Measurements from ENCODE around the gene JARID2. TPM values are rescaled to one million over a fixed set of nuclear protein-coding genes. Genes with fewer than 3 reads are reported as not detected.

JARID2 gene
- total RNA-seq, 1 donor from 2014 or later, result 65.6 TPM

DNA sequence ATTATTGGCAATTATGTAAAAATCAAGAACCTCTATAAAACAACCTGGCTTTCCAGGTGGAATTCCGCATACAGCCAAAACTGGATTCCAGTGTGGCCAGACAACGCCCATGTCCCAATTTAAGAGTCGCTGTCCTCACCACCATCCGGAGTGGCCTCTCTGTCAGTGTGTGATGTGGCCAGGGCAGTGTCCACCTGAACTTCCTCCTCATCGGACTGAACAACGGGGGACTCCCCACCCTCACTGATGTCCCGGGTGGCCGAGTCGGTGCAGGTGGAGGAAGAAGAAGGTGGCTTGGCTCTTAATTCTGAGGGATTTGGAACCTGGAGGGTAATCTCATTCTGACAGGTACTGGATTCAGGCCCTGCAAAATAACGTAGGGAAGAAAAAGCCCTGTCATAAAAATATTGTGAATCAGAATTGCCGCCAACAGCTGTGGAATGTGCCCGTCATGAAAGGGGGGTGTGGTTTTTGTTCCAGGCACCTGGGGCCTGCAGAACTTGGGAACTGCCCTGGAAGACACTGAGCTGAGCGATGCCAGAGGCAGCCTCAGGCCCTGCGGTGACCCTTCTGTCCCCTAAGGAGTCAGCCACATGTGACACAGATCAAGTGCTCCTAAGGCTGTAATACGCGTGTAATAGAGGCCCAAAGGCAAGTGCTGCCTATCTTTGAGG lies 277.1 kb downstream of the JARID2 start:
- Mint-ChIP-seq H3K27me3 (no peaks in the 10 kb centered on the region), H3K9me3 (ENCODE audit: low read depth) (peaks cover 26% of the 10 kb centered on the region), H3K27ac (no peak overlapping the region), H3K4me1 (ENCODE audit: low read depth) (no peaks in the 10 kb centered on the region), H3K4me3 (ENCODE audit: low read depth) (no peak overlapping the region), H3K36me3 (ENCODE audit: insufficient read depth) (peaks cover 70% of the 10 kb centered on the region)
- DNase-seq (ENCODE audit: low spot score, unreplicated experiment), result no peak
- TF ChIP-seq, protein P1, sequence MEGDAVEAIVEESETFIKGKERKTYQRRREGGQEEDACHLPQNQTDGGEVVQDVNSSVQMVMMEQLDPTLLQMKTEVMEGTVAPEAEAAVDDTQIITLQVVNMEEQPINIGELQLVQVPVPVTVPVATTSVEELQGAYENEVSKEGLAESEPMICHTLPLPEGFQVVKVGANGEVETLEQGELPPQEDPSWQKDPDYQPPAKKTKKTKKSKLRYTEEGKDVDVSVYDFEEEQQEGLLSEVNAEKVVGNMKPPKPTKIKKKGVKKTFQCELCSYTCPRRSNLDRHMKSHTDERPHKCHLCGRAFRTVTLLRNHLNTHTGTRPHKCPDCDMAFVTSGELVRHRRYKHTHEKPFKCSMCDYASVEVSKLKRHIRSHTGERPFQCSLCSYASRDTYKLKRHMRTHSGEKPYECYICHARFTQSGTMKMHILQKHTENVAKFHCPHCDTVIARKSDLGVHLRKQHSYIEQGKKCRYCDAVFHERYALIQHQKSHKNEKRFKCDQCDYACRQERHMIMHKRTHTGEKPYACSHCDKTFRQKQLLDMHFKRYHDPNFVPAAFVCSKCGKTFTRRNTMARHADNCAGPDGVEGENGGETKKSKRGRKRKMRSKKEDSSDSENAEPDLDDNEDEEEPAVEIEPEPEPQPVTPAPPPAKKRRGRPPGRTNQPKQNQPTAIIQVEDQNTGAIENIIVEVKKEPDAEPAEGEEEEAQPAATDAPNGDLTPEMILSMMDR (IDR thresholded peaks at IDR 0.05; ENCODE audit: unreplicated experiment), result no peak

DNA sequence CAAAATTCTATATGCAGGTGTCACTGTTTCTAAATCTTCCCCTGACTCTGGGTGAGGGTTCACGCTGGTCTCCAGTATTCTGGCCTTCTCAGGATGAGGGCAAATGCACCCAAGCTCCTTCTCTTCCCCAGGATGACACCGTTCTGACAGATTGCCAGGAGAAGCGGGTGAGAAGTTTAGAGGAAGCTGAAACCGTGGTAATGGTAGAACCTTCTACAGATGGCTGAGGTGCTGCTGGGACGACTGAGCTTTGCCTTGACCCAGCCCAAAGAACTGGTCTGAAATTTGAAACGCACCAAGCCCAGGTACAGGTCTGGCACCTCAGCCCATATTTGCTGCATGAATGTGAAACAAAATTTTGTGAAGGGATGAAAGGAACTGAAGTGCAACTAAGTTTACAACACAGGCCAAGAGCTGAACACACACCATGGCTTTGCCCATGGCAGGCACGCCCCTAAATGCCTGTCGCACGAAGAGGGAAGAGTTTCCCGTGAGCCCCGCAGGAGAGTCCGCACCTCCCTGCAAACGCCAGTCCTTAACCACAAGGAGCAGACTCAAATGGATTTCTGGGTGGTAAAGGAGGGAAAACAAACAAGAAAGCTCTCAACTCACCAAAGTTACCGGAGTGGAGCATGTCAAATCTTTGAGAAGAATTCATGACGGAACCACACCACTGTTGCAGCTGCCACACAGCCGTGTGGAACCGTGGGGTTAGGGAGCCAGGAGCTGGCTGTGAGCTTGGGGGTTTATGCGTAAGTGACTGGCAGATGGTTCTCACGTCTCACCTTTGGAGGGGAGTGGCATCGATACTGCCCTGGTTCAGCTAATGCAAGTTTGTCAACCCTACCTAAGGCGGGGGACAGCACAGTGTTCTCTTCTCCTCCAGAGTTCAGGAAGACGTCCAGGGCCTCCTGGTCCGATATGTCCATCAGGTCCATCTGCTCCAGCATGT lies 278.1 kb downstream of the JARID2 start:
- TF ChIP-seq, protein P1 (IDR thresholded peaks at IDR 0.05; ENCODE audit: unreplicated experiment), result no peak
- Mint-ChIP-seq H3K27me3 (no peaks in the 10 kb centered on the region), H3K4me3 (ENCODE audit: low read depth) (no peak overlapping the region), H3K4me1 (ENCODE audit: low read depth) (no peaks in the 10 kb centered on the region), H3K9me3 (ENCODE audit: low read depth) (peaks cover 27% of the 10 kb centered on the region), H3K36me3 (ENCODE audit: insufficient read depth) (peaks cover 70% of the 10 kb centered on the region), H3K27ac (peak overlapping the region; percentile 70)
- DNase-seq (ENCODE audit: low spot score, unreplicated experiment), result no peak

DNA sequence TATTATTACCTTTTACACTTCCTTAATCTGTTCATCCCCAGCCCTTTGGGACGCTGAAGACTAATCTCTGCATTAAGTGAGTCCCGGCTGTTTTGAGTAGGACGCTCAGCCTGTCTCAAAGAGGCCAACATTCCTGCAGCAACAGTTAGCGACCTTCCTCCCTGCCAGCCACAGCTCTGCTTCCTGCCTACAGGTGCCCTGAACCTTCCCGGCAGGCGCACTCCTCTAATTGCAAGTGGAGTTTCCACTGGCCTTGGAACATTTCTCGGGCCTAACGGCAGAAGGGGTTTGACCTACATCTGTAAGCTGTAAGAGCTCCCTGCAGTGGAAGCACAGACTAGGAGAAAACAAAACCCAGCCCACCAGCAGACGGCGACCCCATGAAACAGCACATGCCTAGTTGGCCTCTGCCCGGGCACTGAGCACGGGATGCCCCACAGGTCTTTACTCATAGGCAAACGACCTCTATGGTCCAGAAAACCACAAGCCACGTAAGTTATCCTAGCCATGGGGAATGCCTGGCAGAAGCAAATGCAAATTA lies 279.1 kb downstream of the JARID2 start:
- H3K9me3 Mint-ChIP-seq (ENCODE audit: low read depth), result peaks cover 27% of the 10 kb centered on the region
- no peak overlapping the region for H3K27ac Mint-ChIP-seq
- H3K36me3 Mint-ChIP-seq (ENCODE audit: insufficient read depth), result peaks cover 64% of the 10 kb centered on the region
- H3K27me3 Mint-ChIP-seq, result no peaks in the 10 kb centered on the region
- H3K4me3 Mint-ChIP-seq (ENCODE audit: low read depth), result no peak overlapping the region
- DNase-seq (ENCODE audit: low spot score, unreplicated experiment), result no peak
- no peaks in the 10 kb centered on the region for H3K4me1 Mint-ChIP-seq (ENCODE audit: low read depth)
- TF ChIP-seq, protein P1 (IDR thresholded peaks at IDR 0.05; ENCODE audit: unreplicated experiment), result no peak

DNA sequence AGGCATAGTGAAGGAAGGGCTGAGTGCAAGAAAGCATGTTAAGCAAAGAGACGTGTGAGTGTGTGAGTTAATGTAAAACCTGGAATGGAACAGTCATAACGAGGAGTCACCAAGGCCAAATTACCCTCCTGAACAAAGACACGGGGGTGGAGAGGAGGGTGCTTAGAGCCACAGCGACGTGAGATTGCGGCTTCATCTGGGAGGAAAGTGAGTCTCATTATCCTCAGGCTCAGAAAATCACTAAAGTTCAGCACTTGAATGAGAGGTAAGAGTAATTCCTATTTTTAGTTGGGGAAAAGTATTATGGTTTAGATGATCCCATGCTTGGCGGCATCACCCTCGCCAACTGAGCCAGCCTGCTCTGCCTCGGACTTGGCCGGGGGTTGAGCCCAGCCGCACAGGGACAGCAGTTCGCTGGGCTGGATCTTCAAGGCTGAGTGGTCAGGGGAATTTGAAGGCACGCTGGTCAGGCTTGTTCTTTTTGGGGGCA lies 280.4 kb downstream of the JARID2 start:
- H3K4me3 Mint-ChIP-seq (ENCODE audit: low read depth), result no peak overlapping the region
- H3K9me3 Mint-ChIP-seq (ENCODE audit: low read depth), result peaks cover 27% of the 10 kb centered on the region
- TF ChIP-seq, protein P1 (IDR thresholded peaks at IDR 0.05; ENCODE audit: unreplicated experiment), result no peak
- peaks cover 61% of the 10 kb centered on the region for H3K36me3 Mint-ChIP-seq (ENCODE audit: insufficient read depth)
- H3K4me1 Mint-ChIP-seq (ENCODE audit: low read depth), result no peaks in the 10 kb centered on the region
- no peak overlapping the region for H3K27ac Mint-ChIP-seq
- H3K27me3 Mint-ChIP-seq, result no peaks in the 10 kb centered on the region
- no peak for DNase-seq (ENCODE audit: low spot score, unreplicated experiment)

Data from progenitor cell of endocrine pancreas (in vitro differentiated cells).